Spleen (tissue), 7 donors: ENCODE measurements around the gene RHOBTB3.

ENCODE experiments used
- CTCF ChIP-seq, 11 experiments: fragments of 200-600 bp in 7 of 11; fragments of 450-650 bp in 4 of 11; sonication (generic) in 4 of 11; IDR thresholded peaks in 8 of 11; conservative IDR thresholded peaks in 3 of 11; 1 replicate in 7 of 11; 2 replicates in 4 of 11; pipeline versions ENCODE4 v1.4.0 to v1.8.0; 2016 to 2021; ENCODE audit warnings: antibody characterized with exemption in 11 of 11, inconsistent platforms in 4 of 11, mild to moderate bottlenecking in 1 of 11
- POLR2AphosphoS5 ChIP-seq, 3 donors: sonication (generic); formaldehyde crosslinking; IDR thresholded peaks; one replicate each; pipeline ENCODE4 v1.5.1; 2017; ENCODE audit warnings: antibody characterized with exemption in 3 of 3
- donor health status: DM: no; HTN: no; CAD: no; lungs with moderate emphysema.
- donor health status: DM: no; HTN: no; CAD: no.
- donor health status: DM: no; HTN: no; CAD: no.

GRCh38 chr5:95842854-95843544 is 111.9 kb downstream of the RHOBTB3 start:
- TF ChIP-seq CTCF (IDR thresholded peaks at IDR 0.05 in 8 of 11, conservative IDR thresholded peaks at IDR 0.05 in 3 of 11) (peak in 8 of 11 experiments; percentile 26 to 50 (median 47)), POLR2AphosphoS5 (IDR thresholded peaks at IDR 0.05) (peak in 2 of 3 donors; percentile 50 to 66)
